GM23338 (cell line): Measurements from ENCODE around the gene SLC10A3. TPM values are rescaled to one million over a fixed set of nuclear protein-coding genes. Genes with fewer than 3 reads are reported as not detected.

Source experiments
- ATAC-seq: fragments of 200-7000 bp; cut with Tn5 transposase; 3 replicates; pipeline ENCODE4 v1.9.1; 2020
- DNase-seq: peaks from one replicate; pipeline ENCODE4 v3.0.0-alpha.2; 2015; ENCODE audit warnings: low spot score
- H2AFZ ChIP-seq: fragments of 200-600 bp; sonication (generic); 2 replicates; pipeline ENCODE4 v1.8.0; 2016; ENCODE audit warnings: antibody characterized with exemption, mild to moderate bottlenecking, moderate library complexity
- H3F3A ChIP-seq: fragments of 200-600 bp; sonication (generic); replicated peaks from 2 replicates; pipeline ENCODE4 v1.8.0; 2017; ENCODE audit warnings: antibody characterized with exemption, mixed run types, low read depth
- H3K27ac ChIP-seq: fragments of 200-600 bp; sonication (generic); 2 replicates; pipeline ENCODE4 v1.6.1; 2016; ENCODE audit warnings: low read depth
- H3K27me3 ChIP-seq: fragments of 200-600 bp; sonication (generic); 2 replicates; pipeline ENCODE4 v1.8.0; 2016; ENCODE audit warnings: mild to moderate bottlenecking, mixed run types, moderate library complexity; ENCODE audit not compliant: insufficient read depth
- H3K36me3 ChIP-seq: fragments of 200-600 bp; sonication (generic); 2 replicates; pipeline ENCODE4 v1.8.0; 2016; ENCODE audit warnings: mild to moderate bottlenecking; ENCODE audit not compliant: insufficient read depth
- H3K4me1 ChIP-seq: fragments of 200-600 bp; sonication (generic); 2 replicates; pipeline ENCODE4 v1.8.0; 2016; ENCODE audit warnings: mild to moderate bottlenecking, moderate library complexity; ENCODE audit not compliant: insufficient read depth
- H3K4me2 ChIP-seq: fragments of 200-600 bp; sonication (generic); 2 replicates; pipeline ENCODE4 v1.7.1; 2017; ENCODE audit warnings: mixed run types
- H3K4me3 ChIP-seq: fragments of 200-600 bp; sonication (generic); 2 replicates; pipeline ENCODE4 v1.6.1; 2016; ENCODE audit warnings: mixed run types
- H3K79me2 ChIP-seq: fragments of 200-600 bp; sonication (generic); replicated peaks from 2 replicates; pipeline ENCODE4 v1.8.0; 2017; ENCODE audit warnings: mild to moderate bottlenecking; ENCODE audit not compliant: insufficient read depth
- H3K9me2 ChIP-seq: fragments of 200-600 bp; sonication (generic); 2 replicates; pipeline ENCODE4 v1.8.0; 2017; ENCODE audit not compliant: insufficient read depth
- H4K20me1 ChIP-seq: fragments of 200-600 bp; sonication (generic); replicated peaks from 2 replicates; pipeline ENCODE4 v1.8.0; 2017; ENCODE audit warnings: mild to moderate bottlenecking; ENCODE audit not compliant: insufficient read depth
- H3K27ac Mint-ChIP-seq: 2 replicates; pipeline ENCODE4 v1.8.0; 2020; ENCODE audit warnings: inconsistent platforms, mild to moderate bottlenecking, moderate library complexity, mixed read lengths
- H3K27me3 Mint-ChIP-seq: 3 replicates; pipeline ENCODE4 v1.8.0; 2022; ENCODE audit warnings: low read depth, mild to moderate bottlenecking, moderate library complexity, mixed read lengths, inconsistent platforms; ENCODE audit not compliant: insufficient read depth, poor library complexity
- H3K36me3 Mint-ChIP-seq: 3 replicates; pipeline ENCODE4 v1.8.0; 2021; ENCODE audit warnings: low read depth, mild to moderate bottlenecking, inconsistent platforms, moderate library complexity, mixed read lengths
- H3K4me1 Mint-ChIP-seq: 3 replicates; pipeline ENCODE4 v1.8.0; 2020; ENCODE audit warnings: mild to moderate bottlenecking, inconsistent platforms, mixed read lengths
- H3K4me3 Mint-ChIP-seq: 3 replicates; pipeline ENCODE4 v1.8.0; 2021; ENCODE audit warnings: moderate library complexity, mild to moderate bottlenecking, inconsistent platforms, mixed read lengths
- H3K9me3 Mint-ChIP-seq: 3 replicates; pipeline ENCODE4 v1.8.0; 2020; ENCODE audit warnings: moderate library complexity, mild to moderate bottlenecking, inconsistent platforms, mixed read lengths
- CREB1 ChIP-seq: fragments of 250-450 bp; sonication (Bioruptor Pico); IDR thresholded peaks from 2 replicates; pipeline ENCODE4 v1.5.0; 2020; ENCODE audit warnings: low read depth, mild to moderate bottlenecking, moderate library complexity
- CTCF ChIP-seq, 2 experiments: fragments of 200-600 bp in 1 of 2; sonication (generic) in 1 of 2; conservative IDR thresholded peaks; 2 replicates each; pipeline versions ENCODE4 v1.5.1 to v1.6.1; 2016 to 2017; ENCODE audit warnings: antibody characterized with exemption in 2 of 2, low read depth in 2 of 2, mild to moderate bottlenecking in 2 of 2, moderate library complexity in 1 of 2
- EZH2 ChIP-seq: fragments of 200-600 bp; sonication (generic); IDR thresholded peaks from one replicate; pipeline ENCODE4 v1.8.0; 2017; ENCODE audit warnings: antibody characterized with exemption, mild to moderate bottlenecking, low read depth; ENCODE audit not compliant: unreplicated experiment
- NANOG ChIP-seq: IDR thresholded peaks from 2 replicates; pipeline ENCODE4 v1.6.1; 2016; ENCODE audit warnings: antibody characterized with exemption, borderline replicate concordance
- REST ChIP-seq: IDR thresholded peaks from one replicate; pipeline ENCODE4 v1.6.1; 2018; ENCODE audit warnings: antibody characterized with exemption; ENCODE audit not compliant: unreplicated experiment
- STAT1 ChIP-seq: IDR thresholded peaks from one replicate; pipeline ENCODE4 v1.6.1; 2016; ENCODE audit warnings: antibody characterized with exemption; ENCODE audit not compliant: unreplicated experiment
- ZNF114 ChIP-seq: fragments of 250-450 bp; sonication (Bioruptor Pico); IDR thresholded peaks from 2 replicates; pipeline ENCODE4 v1.5.0; 2020; ENCODE audit warnings: mild to moderate bottlenecking, moderate library complexity
- ZNF331 ChIP-seq: fragments of 250-450 bp; sonication (Bioruptor Pico); IDR thresholded peaks from 2 replicates; pipeline ENCODE4 v1.5.0; 2020; ENCODE audit warnings: low read depth, mild to moderate bottlenecking, moderate library complexity
- ZNF462 ChIP-seq: fragments of 250-450 bp; sonication (Bioruptor Pico); IDR thresholded peaks from 2 replicates; pipeline ENCODE4 v1.5.0; 2020; ENCODE audit warnings: mild to moderate bottlenecking, moderate library complexity
- polyA plus RNA-seq: library from polyadenylated mRNA; unstranded; fragments of >200 nt; fragmentation: Nextera tagmentation; extraction: Ambion mirVana; gene quantifications from 2 replicates; pipeline ENCODE4 v1.2.1, GENCODE V29; 2016
- total RNA-seq: library from RNA; depleted of rRNA; stranded (reverse); fragments of >200 nt; shearing (Covaris generic); gene quantifications from 2 replicates; pipeline ENCODE4 v1.2.3, GENCODE V29; 2014

Gene SLC10A3
- total and polyA plus RNA-seq, 2 experiments from 2014 or later, result 7.6 to 17.6 TPM

GRCh38 chrX:154539077-154539476, 48.6 kb upstream of the SLC10A3 start (continued):
- TF ChIP-seq REST, result no peak
- no peak for TF ChIP-seq STAT1
- TF ChIP-seq NANOG, result no peak
- TF ChIP-seq ZNF114 (CRISPR knock-in tag), result no peak
- TF ChIP-seq CTCF (conservative IDR thresholded peaks at IDR 0.05; ENCODE audit: low read depth in 2 of 2), result no peak
- no peak for TF ChIP-seq CREB1 (CRISPR knock-in tag)

- Histone ChIP-seq H3K9me2 (no peaks in the 10 kb centered on the region), H3K4me1 (no peaks in the 10 kb centered on the region), H2AFZ (no peak overlapping the region), H3K27ac (no peak overlapping the region), H3K36me3 (no peaks in the 10 kb centered on the region; the same call in 1 of the 2 replicates), H4K20me1 (no peaks in the 10 kb centered on the region), H3K27me3 (no peaks in the 10 kb centered on the region), H3F3A (no peaks in the 10 kb centered on the region), H3K4me2 (no peak overlapping the region), H3K79me2 (no peaks in the 10 kb centered on the region), H3K4me3 (no peak overlapping the region)
- Mint-ChIP-seq H3K4me3 (no peak overlapping the region), H3K36me3 (peaks cover 30% of the 10 kb centered on the region), H3K4me1 (no peaks in the 10 kb centered on the region), H3K9me3 (no peaks in the 10 kb centered on the region), H3K27me3 (peaks cover 8% of the 10 kb centered on the region), H3K27ac (no peak overlapping the region)
- DNase-seq, result no peak
- ATAC-seq, result no peak
- no peak for TF ChIP-seq CTCF (conservative IDR thresholded peaks at IDR 0.05; ENCODE audit: low read depth in 2 of 2)
- no peak for TF ChIP-seq EZH2
- no peak for TF ChIP-seq ZNF462
- no peak for TF ChIP-seq ZNF114 (CRISPR knock-in tag)
- TF ChIP-seq ZNF331, result no peak
Observed at GRCh38 chrX:154535892-154536291, 45.5 kb upstream of the SLC10A3 start.
